GM18868 (cell line): ENCODE results near the gene NTN1.
"Not testable (repeated sequence)": the region's sequence is repeated elsewhere in the genome, so short reads cannot be mapped to it uniquely, and the experiment has no call there.

ENCODE experiments used
- ATAC-seq: cut with Tn5 transposase; IDR thresholded peaks from one replicate; pipeline ENCODE4 v1.9.1; 2021; ENCODE audit warnings: mild to moderate bottlenecking, moderate library complexity; ENCODE audit not compliant: unreplicated experiment

NTN1 gene

DNA sequence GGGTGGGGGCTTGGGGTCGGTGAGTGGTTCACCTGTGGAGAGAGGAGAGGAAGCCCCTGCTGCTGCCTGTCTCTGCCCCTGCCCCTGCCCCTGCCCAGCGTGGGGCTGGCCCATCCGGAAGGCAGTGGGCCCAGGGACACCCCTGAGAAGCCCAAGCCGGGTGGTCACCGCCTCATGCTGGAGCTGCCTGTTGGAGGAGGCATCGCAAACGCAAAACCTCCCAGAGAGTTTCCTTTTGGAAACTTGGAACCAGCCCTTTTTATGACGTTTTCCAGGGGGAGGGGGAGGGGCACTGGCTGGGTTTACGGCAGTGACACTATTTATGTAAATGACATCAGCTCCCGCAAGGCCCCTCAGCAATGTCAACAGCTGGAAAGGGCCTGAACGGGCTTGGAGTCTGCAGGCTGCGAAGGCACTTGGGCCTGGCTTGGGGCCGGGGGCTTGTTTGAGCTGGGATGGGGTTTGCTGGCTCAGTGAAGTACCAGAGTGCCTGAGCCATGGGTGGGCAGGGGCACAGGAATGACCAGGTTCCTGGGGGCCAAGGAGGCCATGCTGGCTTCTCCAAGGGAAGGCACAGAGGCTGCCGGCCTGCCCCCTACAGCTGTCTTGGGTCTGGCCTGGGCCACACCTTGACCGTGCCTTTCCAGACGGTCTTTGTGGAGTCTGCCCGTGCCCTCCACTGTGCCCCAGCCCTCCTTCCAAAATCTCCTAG lies 219.5 kb downstream of the NTN1 start:
- no peak for ATAC-seq

DNA sequence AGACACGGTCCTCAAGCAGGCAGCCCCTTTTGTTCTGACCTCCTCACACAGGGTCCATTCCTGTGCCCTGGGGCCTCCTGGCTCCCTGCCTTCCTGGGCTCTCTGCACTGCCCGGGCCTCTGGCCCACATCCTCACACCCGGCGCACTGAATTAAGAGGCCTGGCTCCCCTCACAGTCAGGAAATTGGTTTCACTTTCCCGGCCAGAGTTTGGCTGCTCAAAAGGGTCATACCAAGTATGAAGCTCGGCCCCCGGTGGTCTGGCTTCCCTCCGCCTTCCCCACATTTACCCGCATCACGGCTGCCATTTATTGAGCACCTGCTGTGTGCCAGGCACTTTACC lies 220.0 kb downstream of the NTN1 start:
- ATAC-seq, result no peak

DNA sequence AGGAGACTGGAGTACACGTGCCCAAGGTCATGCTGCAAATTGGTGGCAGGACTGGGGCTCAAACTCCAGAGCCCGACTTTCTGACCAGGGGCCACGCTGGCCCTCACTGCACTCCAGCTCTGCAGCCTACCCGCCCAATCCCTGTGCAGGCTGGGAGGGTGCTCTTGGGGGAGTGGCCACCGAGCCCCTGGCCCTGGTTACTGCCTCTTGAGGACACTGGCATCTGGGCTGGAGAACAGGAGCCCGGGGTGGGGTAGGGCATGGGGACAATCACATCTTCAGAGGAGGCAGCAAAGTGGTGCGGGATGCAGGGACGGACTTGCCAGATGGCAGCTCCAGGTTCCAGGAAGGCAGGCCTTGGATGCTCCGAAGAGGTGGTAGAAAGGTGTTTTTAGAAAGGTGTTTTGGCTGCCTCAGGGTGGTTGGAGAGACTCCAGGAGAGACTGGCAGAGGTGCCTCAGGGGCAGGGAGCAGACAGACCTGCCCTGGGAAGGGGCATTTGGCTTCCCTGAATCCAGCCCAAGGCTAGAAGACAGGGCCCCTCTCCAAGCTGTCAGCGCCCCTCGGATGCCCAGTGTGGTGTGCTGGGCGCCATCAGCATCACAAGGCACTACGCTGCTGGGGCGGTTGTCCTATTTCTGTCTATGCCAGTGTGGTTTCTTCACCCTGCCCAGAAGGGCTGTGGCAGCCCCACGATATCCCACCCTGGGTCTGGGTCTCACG lies 220.6 kb downstream of the NTN1 start:
- ATAC-seq, result no peak

DNA sequence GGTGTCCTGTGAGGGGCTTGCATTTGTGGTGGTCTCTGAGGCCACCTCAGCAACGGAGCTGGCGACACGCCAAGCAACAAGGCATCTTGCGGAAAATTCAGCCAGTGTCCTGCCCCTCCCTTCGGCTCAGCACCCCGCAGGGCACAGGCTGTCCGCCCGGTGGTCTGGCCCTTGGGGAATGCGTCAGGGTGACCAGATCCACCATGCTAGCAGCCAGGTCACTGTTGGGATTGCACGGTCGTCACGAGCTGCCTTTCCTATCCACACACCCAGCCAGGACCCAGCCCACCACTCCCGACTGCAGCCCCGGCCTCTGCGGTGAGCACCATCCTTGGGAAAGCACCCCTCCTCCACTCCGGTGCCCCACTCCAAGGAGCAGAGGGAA lies 221.2 kb downstream of the NTN1 start:
- no peak for ATAC-seq

- no peak for ATAC-seq
Measured at GRCh38 chr17:9242983-9243382, 221.7 kb downstream of the NTN1 start.

DNA sequence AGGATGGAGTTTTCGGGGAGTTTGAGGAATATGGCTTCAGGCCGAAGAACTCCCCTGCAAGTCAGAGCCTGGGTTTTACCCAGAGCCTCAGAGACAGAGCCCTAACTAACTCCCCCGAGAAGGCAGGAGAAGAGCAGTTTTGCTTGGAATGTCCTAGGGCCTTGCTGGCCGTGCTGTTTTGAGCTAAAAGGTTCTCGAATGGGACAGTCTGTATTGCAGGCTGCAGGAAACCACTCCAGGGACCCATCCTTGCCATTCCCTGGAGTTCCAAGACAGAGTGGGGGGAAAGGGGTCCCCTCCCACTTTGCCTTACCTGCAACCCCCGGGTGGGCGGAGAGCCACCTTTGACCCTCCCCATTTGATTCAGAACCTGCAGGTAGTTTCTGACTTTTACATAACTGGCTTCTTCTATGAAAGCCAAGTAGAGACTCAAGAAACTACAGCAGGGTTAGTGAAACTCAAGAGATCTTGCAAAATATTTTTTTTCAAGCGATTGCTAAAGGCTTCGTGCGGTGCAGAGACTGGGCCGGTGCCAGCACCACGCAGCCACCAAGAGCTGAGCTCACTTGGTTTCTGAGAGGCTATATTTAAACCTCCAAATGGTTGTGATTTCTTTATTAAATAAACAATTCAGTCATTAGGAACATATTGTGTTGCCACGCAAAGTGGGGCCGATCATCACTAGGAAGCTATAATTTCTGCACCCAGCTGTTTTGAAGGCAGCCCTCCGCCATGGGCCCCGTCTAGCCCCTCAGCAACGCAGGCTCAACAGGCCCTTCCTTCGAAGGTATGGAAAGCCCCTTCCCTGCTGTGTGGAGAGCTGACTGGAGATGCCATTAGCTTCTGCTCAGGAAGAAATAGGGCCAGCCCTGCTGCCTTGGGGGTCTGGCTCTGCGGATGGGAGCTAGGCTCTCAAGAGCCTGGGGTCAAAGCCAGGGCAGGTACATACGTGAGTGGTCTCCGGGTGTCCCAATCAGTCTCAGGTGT lies 223.0 kb downstream of the NTN1 start:
- ATAC-seq, result no peak

GRCh38 chr17:9247401-9247938 lies 226.2 kb downstream of the NTN1 start:
- ATAC-seq, result no peak

DNA sequence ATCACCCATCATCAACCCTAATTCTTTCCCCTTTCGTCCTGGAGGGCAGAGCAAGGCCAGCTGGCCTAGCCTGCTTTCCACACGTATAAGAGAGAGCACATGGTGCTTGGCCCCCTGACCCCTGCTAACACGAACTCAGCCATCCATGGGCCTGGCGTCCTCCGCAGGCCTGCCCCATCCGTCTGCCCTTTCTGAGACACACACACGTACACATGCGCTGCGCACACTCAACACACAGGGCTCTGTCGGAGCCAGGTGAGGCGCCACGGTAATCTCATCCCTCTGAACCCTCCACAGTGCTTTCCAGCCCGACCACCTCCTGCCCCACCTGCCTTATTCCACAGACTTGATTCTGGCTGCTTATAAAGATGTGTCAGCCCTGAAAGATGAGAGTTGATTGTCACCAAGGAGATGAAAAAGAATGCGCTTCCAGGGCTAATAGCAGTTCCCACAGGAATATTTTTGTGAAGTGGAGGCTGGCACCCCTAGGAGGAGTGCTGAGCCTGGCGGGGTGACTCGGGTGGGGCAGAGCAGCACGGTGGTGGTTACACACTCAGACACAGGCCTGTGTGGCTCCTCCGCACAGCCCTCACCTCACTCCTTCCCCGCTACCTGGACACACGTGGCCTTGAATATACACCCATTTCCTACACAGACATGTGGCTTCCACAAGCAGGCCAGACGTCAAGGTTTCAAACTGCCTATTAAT lies 228.1 kb downstream of the NTN1 start:
- no peak for ATAC-seq

DNA sequence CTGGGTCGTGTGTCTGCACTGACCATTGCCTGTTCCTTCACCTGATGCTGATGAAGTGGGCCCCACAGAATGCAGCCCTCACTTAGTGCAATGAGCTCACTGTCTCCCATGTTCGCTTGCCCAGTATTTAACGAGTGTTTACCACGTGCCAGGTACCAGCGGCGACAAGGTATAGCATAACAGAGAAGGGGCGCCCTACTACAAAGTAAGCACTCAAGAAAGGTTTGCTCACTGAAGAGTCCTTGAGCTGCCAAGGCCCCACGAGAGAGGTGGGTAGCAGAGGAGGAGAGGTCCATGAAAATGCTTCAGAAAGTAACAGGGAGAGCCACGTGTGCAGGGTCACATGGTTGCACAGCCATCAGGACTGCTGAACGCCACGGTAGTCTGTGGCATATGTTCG lies 230.0 kb downstream of the NTN1 start:
- ATAC-seq, result no peak

- ATAC-seq, result no peak
Measured at GRCh38 chr17:9253308-9253707, 232.0 kb downstream of the NTN1 start.

GRCh38 chr17:9254841-9255240 lies 233.5 kb downstream of the NTN1 start:
- ATAC-seq, result no peak

DNA sequence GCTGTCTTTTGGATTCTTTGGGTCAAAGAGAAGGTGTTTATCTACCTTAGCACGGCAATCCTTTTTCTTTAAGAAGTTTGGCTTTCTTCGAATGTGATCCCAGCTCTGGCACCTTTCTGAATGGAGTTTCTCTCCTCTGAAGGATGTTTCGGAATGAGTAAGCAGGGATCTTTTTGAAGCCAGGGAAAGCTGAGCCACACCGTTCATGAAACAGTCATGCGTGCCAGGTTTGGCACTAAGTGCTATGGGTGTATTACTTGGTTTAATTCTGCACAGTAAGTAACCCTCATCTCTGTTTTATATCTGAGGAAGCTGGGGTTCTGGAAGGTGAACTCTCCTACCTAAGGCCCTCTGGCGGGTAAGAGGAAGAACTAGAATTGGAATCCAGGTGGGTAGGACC lies 234.5 kb downstream of the NTN1 start:
- no peak for ATAC-seq

- ATAC-seq, result no peak
Measured at GRCh38 chr17:9256361-9256750, 235.0 kb downstream of the NTN1 start.

GRCh38 chr17:9256751-9257629 lies 235.7 kb downstream of the NTN1 start:
- ATAC-seq, result no peak

DNA sequence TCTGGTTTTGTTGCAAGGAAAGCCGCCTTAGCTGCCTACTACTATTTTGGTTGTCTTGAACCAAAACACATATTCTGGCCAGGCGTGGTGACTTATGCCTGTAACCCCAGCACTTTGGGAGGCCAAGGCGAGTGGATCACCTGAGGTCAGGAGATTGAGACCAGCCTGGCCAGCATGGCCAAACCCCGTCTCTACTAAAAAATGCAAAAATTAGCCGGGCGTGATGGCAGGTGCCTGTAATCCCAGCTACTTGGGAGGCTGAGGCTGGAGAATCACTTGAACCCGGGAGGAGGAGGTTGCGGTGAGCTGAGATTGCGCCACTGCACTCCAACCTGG lies 236.3 kb downstream of the NTN1 start:
- ATAC-seq, result not testable (repeated sequence)

DNA sequence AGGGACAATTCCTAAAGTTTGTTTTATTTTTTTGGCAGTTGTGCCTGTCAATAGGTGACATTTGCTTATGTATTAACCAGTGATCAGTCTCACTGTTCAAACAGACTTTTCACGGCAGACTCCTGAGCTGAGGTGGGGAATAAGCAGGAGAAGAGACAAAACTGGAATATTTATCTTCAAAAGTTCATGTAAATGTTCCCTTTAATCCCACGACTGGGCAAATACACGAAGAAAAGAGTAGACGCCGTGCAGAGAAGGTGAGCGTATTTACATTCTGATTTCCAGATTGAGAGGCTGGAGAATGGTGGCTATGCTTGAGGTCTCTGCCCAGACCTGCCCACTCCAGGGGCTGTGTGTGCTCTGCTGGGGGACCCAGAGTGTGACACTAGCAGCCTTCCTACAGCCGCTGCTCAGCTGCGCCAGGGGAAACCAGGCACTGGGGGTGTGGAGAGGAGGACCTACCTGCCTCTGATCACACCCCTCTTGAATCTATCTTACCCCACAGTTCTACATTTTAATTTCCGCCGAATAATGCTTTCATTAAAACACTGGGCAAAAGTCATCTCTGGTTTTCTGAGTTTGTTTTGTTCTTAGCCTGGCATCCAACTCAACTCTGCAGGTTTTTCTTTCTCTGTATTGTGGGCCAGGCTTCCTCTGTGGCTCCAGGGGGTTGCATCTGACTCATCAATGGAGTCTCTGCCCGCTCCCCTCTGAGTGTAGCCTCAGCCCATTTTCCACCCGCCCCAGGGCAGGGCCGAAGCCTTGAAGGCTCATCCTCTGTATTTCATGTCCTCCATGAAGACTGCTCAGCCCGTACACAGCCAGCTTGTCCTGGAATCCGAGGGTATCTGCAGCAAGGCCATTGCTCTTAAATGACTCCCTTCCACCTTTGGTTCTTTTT lies 237.1 kb downstream of the NTN1 start:
- no peak for ATAC-seq

DNA sequence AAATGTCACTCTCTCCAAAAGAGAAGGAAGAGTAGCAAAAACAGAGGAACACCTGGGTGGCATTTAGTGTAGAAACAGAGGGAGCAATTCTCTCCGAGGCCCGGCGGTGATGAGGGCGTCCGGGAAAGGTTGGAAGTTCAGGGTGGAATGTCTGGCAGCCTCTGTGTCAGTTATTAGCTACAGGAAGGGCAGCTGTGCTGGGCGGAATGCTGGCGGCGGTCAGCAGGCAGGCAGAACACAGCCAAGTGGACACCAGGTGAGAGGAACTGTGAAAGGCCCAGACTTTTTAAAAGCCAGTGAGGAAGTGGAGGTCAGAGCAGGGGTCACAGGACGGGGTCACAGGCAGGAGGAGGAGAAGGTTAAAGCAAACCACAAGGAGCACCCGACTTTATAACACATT lies 238.1 kb downstream of the NTN1 start:
- ATAC-seq, result no peak

DNA sequence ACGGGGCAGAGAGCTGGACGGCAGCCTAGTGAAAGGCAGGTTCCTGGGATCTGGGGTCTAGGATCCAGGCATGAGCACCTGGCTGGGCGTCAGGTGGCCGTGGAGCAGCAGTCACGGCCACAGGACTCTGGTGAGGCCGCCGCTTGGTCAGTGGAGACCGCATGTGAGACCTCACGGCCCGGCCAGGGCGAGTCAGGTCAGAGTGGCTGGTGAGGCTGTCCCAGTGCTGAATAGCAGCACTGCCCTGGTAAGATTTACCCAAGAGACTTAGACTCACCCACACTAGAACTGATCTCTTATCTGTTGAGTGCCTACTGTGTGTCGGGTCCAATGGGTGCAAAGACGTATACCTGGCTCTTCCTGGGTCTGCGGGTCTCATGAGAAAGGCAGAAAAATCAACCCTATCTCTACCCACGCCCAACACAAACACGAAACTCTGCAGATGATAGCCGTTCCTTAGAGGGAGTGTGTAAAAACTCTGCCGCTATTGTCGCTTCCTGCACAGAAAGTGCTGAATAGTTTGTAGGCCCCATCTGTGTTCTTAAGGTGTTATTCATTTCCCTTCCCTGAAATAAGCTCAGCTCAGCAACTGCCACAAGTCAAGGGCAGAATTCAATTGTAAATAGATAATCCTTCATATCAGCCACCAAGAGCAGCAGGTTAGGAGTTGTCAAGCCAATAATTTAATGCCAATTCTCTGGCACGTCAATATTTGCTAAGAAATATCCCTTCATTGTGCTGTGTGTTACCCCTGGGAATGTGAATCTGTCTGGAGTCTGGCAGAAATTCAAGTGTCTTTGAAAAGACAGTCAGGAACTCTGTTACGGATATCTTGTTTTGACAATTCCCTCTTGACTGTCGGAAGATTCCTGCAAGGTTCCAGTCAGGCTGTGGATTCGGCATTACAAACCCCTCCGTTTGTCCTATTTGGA lies 240.0 kb downstream of the NTN1 start:
- ATAC-seq, result no peak
